Stimulated activated CD8-positive, alpha-beta memory T cell treated with anti-CD3 and anti-CD28 coated beads, Interleukin-2, amount 100 ng/mL, for 1 hour (primary cell): Measurements from ENCODE around the gene SMIM21.

Source experiments
- DNase-seq, 2 donors: peaks; one replicate each; pipeline ENCODE4 v3.0.0-alpha.2; 2020; ENCODE audit warnings: low read depth in 2 of 2

Gene SMIM21

DNA sequence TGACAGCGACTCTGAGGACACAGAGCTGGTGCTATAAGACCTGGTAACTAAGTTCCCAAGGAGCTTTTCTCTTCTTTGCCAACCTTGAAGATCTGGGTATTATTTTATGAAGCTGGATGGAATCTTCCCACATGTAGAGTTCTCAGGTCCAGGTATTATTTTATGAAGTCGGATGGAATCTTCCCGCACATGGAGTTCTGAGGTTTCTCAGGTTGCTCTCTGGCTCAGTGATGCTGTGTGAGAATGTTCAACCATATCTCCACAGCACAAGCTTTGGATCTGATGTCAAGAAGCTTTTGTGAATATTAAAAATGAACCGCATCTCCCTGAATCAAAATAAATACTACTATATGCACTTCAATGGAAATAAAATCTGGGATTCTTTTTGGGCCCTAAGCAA is at the start of gene SMIM21:
SMIM21 (minus strand) TSS at position 101 of the 400 bp plus-strand sequence. CDS start 140 bp downstream, outside the sequence.
- no peak for DNase-seq

DNA sequence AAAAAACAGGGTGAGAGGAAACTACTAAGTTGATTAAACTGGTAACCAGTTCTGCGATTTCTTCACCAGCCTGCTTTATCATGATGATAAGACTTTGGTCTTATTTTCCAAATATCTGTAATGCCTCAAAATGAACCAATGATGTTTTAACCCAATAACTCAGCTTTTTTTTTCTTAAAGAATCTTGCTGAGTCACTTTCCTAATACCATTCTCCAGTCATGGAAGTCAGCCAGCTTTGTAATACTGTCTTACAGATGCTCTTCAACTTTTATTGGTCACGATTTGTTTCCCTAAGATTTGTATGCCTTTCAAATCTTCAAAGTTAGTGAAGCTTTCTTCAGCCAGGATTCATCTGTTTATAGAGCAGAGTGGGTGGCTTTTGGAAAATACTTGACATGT is 47.7 kb upstream of the SMIM21 start:
- DNase-seq, result no peak

DNA sequence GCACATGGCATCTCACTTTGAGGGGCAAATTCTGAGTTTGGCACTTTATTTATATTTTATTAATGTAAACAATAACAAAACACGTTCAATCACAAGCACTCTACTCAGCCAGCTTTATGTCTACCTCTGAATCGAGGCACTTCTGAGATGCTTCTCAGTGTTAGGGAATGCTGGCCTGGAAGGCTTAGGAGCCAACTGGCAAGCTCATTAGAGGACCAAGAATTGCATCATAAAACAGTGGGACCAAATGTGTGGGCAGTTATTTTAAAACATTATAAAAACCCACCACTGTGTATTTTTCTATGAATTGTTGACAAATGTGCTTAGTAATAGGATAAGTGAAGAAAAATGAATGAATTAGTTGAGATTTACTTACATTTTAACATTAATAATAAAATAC is 46.8 kb upstream of the SMIM21 start:
- no peak for DNase-seq

DNA sequence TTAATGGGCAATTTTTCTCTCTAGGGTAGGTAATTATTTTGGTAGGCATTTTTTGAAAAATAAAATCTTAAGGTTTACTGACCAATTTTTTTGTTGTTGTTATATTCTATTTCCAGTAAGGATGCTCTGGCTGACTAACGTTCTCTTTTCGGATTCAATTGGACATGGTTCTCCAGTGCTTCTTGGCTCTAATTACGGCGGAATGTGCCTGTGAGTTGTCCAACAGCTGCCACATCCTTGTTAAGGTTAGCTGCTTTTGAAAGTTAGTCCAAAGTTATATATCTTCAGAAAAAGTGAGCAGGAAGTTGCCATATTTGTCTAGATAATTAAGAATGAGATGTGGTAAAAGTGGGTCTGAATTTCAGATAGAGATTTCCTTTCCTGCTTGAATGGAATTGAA is 45.8 kb upstream of the SMIM21 start:
- no peak for DNase-seq

DNA sequence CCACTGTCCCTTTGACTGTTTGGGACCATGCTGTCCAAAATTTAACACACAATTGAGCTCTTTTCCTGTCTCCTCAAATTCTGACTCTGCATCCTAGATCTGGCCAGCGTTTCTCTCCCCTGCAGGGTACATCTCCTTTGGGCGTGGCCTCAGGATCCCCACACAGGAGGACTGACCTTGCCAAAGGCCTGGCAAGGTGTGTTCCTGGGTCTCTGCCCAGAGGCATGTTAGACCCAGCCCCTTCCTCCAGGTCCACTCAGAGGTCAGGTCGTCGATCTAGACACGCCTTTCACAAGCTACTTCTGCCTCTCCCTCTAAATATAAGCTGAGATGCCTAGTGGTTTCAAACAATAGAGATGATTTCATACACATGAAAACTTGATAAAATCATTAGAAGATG is 45.4 kb upstream of the SMIM21 start:
- DNase-seq, result no peak

DNA sequence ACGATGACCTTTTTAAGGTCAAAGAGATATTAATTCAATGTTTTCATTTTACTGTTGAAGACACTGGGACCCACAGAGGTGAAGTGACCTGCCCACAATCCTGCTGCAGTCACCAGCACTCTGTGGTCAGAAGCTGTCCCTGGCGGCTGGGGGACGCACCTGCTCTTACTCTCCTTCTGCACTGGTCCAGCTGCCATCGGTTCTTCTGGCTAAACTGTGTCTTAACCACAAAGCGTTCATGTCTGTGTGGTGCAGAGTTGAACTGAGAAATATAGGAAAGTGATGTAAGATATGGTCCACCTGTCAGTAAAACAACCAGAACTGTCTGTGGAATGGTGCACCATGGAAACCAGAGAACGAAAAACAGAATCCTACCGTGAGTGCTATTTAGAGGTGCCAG is 44.9 kb upstream of the SMIM21 start:
- DNase-seq, result no peak

DNA sequence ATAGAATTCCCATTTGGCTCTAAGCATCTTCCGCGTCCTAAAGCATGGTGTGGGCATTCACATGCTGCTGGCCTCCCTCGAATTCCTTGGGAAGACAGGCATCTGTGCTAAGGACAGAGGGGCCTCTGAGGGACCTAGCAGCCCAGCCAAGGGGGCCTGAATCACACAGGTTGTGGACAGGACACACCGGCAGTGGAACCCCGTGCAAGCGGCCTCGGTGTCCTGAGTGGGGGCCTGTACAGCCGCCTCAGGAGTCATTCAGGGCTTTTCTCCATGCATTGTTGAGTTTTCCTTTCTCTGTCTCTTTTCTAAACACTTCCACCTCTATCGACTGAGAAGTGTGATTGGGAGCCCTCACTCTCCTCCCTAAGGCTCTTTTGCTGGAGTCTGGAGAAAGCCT is 44.3 kb upstream of the SMIM21 start:
- no peak for DNase-seq

DNA sequence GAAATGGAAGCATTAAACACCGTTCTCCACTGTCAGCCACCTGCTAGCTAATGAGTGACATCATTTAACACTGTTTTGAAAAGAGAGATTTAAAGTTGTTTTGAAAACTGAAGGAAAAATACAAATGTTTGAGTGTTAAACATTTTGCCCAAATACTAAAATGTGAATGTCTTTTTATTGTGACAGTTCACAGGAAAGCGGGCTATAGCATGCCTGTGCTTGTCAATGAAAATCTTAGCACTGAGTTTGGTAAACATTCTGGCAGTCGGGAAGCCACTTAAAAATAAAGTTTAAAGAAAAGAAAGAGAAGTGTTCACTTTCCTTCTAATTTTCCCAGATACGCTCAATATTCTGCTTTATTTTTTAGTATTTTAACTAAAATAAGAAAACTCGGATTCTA is 40.3 kb upstream of the SMIM21 start:
- DNase-seq, result no peak

DNA sequence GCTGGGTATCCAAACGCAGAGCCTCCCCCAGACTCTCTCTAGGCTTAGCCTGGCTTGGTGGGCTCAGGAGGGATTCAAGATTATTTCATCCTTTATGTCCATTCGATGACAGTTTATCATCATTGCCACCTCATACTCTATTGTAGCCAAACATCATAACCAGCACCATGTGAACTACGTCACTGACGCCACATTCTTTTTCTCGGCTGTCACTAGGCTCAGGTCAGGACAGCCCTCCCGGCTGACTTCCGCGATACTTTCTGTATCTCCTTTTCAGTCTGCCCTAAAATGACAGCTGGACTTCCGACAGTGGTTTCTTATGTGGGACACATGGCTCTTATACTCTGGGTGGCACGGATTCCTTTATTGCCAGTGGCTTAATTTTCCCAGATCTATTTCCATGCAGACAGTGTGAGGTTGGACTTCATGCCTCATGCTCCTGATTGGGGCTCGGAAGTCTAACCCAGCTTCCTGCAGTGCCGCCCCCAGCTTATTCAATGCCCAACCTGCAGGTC is 39.8 kb upstream of the SMIM21 start:
- no peak for DNase-seq

DNA sequence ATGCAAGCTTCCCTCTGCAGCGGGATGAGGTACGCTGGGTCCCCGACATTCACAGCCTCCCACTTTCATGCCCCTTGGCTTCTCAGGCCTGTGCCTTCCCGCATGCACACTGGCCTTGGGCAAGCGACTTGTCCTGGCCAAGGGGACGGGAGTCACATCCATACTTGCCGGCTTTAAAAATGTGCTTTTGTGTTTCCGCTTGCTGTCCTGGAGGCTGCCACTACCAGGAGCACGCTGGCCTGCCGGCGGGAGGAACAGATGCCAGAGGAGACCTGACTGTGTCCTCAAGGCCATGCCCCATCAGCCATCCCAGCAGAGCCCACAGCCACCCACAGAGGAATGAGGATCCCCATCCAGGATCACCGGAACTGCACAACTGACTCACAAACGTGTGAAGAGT is 36.9 kb upstream of the SMIM21 start:
- DNase-seq, result no peak

DNA sequence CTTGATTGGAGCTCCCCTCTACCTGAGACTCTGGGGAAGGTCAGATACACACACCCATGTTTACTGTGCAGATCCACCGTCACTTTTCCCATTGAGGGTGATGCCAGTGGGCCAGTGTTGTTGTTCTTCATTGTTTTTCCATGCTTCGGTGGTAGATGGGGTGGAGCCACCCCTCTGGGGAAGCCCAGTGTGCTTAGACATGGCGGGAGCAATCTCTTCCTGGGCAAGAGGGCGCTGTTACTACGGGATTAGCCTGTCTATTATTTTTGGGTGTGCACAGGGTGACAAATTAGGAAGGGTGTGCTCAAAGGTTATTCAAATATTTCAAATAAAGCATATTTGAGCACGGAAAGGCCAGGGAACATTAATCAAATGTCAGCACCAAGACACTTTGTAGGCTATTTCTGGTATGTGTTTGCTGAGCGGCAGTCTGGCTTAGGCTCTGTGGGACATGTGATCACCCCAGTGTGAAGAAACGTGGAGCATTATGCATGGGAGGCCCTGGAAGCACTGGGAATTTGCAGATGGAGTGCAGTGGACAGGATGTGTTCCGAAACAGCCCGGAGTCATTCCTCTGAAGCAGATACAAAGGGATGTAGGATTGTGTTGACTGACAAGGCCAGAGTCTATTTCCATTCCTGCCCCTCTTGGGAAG is 34.8 kb upstream of the SMIM21 start:
- no peak for DNase-seq

DNA sequence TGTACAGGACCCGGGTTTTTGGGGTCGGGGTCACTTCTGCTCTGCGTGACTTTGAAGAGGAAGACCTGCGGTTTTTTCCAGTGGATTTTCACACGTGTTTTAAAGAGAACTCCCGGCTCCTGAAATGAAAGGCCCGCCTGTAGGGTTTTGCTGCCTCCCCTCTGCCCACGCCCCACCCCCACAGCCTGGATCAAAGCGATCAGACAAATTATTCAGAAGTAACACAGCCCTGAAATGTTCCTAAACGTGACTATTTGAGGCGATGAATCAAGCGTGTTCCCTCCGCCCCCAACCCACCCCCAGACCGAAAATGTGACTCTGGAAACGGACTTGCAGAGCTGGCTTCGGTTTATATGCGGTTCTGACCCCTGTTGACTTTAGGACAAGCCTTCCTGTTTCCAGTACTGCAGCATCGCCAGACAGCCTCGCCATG is 28.7 kb upstream of the SMIM21 start:
- no peak for DNase-seq

DNA sequence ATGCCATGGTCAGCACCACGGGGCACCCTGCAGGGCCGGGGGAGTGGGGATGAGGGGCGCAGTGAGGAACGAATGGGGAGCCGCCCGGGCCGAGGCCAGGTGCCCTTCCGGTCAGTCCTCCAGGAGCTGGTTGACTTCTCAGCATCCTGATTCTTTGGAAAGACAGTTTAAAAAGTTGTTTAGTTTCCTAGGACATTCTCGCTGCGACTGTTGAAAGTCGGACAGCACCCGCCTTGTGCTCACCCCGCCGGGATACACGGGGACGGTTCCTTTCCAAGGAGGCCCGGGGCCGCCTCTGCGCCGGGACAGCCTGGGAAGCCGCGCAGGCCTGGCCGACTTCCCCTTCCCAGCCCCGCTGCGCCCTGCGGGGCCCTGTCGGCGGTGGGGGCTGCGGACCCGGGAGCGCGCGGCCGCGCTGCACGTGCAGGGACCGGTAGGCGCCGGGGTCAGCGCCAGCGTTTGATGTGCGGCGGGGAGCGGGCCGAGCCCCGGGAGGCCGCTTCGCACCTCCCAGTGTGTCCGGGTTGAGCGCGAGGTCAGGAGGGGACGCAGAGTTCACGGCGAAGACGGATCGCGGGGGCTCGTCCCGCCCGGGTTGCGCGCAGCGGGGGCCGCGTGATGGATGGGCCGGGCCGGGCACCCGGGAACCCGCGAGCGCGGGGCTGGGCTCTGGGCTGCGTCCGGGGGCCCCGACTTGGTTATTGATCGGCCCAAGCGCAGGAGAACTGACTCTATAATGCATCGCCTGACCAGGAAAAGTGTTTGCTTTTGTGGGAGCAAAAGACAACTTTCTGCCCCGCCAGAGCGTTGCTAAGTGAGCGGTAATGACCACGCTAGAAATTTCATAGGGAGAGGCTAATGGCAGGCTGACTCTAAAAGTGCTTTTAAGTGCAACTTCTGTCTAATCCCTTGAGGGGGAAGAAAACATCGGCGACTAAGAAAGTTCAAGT is 28.0 kb upstream of the SMIM21 start:
- no peak for DNase-seq

DNA sequence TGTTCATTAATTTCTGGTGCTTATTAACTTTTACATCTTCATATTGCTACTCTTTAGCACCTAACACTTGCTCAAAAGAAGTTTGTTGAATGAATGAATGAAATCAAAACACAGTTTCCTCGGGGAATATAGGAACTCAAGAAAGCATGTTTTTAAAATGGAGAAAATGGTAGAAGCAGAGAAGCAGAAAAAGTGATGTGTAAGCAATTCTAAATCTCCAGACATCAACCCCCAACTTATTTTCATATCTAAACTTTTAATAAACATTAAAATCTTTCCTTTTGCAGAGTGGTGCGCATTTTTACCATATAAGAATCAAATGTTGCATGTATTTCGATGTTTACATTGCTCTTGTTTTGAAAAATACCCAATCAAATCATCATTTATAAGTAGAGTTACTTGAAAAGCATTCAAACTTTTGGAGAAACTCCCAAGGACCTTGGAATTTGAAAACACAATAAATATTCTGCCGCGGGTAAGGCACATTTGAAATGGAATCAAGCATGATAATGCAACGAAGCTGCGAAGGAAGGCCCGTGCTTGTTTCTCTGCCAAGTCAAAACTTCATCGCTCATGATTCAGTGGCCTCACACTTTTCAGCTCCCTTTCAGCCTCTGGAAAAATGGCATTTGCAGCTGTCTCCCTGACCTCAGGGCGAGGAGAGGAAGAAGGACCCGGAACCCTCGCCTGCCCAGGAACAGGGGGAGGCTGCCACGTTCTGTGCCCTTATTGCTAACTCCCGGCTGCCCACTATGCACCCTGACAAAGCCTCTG is 26.7 kb upstream of the SMIM21 start:
- DNase-seq, result no peak

DNA sequence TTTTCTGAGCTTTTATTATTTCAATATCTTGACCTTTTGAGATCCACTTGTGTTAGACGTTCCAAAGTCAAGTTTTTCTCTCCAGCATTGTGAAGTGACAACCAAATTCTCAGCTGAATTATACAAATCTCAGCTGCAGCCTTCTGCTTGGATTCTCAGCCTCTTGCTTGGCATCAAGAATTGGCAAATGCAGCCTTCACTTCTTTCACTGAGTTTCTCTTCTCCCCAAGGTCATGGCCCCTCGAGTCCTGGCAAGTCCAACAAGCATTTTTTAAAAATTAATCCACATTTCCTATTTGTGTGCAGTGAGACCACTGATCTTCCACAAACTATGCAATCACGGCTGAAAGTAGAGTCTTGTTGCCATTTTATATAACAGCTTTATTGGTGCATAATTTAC is 23.4 kb upstream of the SMIM21 start:
- DNase-seq, result no peak

DNA sequence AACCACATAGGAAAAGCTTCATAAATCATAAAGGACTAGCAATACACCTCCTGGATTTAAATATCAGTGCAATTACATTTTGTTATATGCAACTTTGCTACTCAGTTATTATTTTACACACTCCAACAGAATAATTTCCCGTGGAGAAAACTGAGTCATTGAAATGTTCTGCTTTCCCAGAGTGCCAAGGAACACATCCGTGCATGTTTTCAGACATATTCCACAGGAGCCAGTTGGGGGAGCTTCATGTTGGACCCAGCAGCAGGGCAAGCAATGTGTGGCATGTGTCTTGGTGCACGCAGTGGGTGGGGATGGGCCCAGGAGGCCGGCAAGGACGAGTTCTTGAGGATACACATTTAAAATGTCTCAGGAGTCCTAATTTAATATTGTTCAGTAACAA is 14.4 kb upstream of the SMIM21 start:
- no peak for DNase-seq

DNA sequence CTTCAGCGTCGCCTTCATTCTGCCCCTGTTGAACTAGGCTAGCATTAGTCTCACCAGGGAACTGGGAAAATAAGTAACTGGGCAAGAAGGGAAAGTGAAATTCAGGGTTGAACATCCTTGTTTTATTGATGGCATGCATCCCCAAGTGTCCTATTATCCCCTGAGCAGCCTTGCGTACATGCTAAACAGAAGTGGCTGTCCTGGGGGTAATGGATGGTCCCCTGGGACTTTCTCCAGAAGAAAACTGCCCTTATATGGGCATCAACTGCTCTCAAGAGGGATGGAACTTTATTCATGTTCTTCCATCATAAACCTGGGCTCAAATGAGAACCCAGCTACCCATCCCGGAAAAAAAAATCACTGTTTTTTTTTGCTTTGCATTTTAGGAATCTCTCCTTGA is 11.8 kb upstream of the SMIM21 start:
- DNase-seq, result no peak

DNA sequence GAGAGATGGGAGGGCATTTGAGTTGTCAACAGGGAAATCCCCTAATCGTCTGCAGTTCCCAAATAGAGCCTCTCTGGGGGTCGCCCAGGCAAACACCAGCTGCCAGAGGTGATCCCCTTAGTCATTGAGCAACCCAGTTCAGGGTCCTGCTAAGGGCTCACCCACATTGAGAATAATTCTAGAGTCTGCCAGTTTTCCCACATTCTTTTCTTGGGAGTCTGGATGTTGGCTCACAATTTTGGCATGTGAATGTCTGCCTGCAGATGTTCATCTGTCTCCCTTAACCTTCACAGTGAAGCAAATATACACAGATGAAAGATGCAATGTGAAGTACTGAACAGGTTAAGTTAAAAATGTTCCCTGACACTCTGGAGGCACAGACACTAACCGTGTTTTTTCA is 11.4 kb upstream of the SMIM21 start:
- no peak for DNase-seq

DNA sequence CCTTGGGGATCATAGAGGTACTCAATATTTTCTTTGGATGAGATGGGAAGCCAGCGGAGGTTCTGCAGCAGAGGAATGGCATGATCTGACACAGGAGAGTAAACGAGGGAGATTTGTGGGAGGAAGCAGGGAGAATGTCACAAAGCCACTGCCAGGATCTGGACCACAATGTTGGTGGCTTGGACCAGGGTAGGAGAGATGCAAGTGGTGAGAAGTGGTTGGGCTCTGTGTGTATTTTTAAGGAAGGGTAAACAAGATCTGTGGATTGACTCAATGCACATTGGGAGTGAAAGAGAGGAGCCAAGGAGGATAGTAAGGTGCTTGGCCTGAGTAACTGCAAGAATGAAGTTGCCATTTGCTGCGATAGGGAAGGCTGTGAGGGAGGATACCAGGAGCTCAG is 10.5 kb upstream of the SMIM21 start:
- no peak for DNase-seq

DNA sequence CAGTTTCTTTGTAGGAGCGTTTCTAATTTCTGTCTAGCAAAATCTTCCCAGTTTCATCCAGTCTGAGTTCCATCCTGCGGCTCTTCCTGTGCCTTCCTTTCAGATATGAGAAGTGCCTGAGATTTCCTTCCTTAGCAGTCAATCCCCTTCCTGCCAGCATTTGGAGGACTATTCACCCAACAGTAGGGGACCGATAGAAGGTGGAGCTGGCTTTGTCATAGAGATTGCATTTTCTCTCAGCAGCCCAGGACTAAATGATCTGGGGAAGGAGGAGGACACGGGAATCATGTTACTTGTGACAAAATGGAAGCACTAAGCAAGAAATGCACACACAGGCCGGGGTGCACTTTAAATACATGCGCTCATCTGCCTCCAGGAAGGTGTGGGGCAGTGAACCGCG is 5.6 kb upstream of the SMIM21 start:
- no peak for DNase-seq

DNA sequence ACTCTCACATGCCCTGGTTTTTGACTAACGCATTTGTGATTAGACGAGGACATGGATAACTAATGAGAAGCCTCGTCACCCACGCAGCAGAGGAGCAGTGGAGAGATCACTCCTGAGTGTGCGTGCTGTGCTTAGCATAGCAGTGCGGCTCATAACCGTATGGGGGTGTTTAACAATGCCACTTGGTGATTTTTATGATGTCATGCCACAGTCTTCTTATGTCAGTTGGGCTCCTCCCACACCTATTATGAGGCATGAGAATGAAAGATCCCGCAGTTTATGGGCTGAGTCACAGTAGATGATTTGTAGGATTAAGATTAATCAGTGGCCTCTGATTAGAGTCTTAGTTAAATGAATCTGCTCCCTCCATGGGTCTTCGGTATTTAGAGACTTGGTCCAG is 2.5 kb upstream of the SMIM21 start:
- DNase-seq, result no peak

DNA sequence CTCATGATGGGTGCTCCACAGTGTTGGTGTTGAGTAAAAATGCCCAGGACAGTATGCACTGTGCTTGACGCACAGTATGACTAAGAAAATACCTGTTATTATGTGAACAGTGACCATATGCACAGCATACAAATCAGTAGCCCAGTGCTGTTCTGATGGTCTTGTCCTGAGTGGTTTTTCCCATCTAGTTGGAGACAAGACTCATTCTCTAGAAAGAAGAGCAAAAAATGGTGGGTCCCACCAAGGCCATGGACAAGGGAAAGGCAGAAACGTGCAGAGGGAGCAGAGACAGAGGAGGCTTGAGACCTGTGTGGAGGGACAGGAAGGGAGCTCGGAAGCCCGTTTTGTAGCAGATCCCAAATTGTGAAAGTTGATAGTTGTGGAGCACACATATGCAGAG is 987 bp upstream of the SMIM21 start:
- no peak for DNase-seq
